ENCODE data around the gene CCDC124.

- TF ChIP-seq CTCF (IDR thresholded peaks at IDR 0.05; ENCODE audit: low read depth, low read length) (no peak), EZH2phosphoT487 (IDR thresholded peaks at IDR 0.05; ENCODE audit: low read depth) (no peak)
Observed at GRCh38 chr19:17957149-17957849, 24.5 kb downstream of the CCDC124 start.
